GM19023 (cell line): ENCODE results near the gene MEGF8.
"Not testable (repeated sequence)": the region's sequence is repeated elsewhere in the genome, so short reads cannot be mapped to it uniquely, and the experiment has no call there.

Source experiments
- ATAC-seq: cut with Tn5 transposase; IDR thresholded peaks from one replicate; pipeline ENCODE4 v1.9.1; 2021; ENCODE audit warnings: mild to moderate bottlenecking, moderate library complexity; ENCODE audit not compliant: unreplicated experiment

The MEGF8 gene

DNA sequence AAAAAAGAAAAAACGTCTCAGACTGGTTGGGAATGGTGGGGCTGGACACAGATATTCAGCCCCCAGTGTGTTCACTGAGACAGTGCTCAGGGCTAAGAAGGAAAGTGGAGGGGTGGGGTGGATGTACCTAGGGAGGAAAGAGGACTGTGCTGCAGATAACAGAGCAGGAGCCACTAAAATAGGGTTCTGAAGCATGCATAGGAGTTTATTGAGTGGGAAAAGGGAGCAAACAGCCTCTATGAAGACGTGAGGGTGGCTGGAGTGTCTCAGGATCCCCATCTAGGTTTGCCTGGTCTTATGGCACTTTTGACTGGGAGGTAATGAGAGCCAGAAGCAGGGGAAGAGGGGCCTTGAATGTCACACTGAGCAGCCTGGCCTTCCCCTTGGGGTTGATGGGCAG, 3.4 kb downstream of the MEGF8 start:
- ATAC-seq = no peak

DNA sequence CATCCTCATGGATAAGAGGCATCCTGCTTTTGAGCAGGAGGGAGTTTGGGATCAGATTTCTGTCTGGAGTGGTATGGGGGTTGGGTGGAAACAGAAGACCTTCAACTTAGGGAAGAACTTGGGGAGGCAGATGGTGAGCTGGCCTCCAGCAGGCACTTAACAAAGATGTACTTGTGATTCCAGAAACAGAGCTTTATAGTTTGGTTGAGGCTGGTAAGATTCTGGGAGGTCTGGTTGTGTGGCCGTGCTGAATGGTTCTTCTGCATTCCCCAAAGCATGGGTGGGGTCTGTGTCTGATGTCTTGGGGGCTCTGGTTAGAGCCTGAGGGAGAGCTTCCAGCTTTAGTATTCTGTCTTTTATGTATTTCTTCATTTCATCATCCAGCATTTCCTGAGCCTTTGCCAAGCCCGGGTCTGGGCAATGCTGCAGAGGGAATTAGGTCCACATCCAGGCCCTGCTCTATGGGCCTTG, 4.8 kb downstream of the MEGF8 start:
- ATAC-seq = no peak

DNA sequence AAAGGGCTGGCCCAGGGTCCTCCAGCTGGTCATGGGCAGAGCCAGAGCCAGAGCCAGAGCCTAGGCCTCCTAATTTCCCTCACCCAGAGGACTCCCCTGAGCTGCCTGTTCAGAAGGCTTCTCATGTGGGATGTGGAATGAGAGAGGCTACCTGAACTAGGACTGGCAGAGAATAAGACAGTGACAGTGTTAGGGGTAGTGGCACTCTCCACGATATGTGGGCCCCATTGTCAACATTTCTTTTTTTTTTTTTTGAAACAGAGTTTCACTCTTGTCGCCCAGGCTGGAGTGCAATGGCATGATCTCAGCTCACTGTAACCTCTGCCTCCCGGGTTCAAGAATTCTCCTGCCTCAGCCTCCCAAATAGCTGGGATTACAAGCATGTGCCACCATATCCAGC, 5.9 kb downstream of the MEGF8 start:
- not testable (repeated sequence) for ATAC-seq

DNA sequence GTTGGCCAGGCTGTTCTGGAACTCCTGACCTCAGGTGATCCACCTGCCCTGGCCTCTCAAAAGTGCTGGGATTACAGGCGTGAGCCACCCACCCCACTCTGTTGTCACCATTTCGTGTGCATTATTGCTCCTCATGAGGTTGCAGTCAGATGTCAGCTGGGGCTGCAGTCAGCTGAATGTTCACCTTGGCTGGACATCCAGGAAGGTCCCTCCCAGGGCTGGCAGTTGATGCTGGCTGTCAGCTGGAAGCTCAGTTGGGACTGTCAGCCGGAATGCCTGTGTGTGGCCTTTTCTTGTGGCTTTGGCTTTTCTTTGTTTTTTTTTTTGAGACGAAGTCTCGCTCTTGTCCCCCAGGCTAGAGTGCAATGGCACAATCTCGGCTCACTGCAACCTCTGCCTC, 6.6 kb downstream of the MEGF8 start:
- ATAC-seq = no peak

DNA sequence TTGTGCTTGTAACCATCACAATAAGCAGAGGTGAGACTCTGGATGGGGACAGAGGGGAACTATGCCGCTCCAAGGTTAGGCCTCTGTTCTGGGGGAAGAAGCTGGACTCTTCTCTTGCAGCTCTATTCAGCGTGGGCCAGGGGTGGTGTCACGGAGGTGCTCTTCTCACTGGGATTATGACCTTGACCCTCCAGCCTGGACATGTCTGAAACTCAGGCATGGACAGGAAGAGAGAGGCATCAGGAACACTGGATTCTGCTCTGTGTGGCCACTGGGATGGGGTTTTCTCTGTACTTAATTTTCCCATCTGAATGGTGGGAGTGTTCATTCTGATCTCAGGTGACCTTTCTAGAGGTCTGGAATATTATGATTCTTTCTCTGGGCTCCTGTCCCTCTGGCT, 7.6 kb downstream of the MEGF8 start:
- no peak for ATAC-seq

DNA sequence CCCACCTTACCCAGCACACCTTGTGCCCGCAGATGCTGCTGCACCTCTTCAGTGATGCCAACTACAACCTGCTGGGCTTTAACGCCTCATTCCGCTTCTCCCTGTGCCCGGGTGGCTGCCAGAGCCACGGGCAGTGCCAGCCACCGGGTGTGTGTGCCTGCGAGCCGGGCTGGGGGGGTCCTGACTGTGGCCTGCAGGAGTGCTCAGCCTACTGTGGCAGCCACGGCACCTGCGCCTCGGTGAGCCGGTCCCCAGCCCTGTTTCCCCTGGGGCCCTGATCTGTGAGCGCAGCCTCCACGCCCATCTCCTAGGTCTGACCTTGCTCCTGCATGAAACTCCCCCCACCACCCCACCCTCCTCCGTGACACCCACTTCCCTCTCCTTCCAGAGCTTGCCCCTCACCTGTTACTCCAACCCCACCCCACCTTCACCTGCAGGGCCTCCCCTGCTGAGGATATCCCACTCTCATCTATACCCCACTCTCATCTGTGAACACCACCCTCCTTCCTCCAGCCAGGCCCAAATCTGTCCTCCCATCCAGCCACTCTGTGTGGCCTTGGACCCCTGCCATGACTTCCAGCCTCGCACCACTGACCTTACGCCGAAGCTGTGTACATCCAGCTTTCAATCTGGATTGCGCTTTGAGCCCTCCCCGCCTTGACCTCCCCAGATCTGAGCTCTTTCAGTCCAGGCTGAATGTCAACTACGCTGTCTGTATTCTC, 8.7 kb downstream of the MEGF8 start:
- no peak for ATAC-seq

DNA sequence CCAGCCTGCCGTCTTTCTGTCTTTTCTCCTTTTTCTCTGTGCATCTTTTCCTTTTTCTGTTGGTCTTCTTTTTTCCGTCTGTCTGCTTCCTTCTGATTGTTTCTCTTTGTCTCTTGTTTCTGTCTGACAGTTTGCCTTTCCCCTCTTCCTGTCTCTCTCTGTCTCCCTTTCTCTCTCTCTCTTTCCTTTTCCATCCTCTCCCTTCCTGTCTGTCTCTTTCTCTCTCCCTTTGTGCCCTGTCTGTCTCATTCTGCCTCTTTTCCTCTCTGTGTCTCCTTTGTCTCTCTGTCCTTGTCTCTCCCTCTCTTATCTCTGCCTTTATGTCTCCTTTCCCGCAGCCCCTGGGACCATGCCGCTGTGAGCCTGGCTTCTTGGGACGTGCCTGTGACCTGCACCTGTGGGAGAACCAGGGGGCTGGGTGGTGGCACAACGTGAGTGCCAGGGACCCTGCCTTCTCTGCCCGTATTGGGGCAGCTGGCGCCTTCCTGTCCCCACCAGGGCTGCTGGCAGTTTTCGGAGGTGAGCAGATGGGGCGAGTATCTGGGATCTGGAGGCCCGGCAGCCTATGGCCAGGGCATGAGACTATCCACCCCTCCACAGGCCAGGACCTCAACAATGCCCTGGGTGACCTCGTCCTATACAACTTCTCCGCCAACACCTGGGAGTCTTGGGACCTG, 9.4 kb downstream of the MEGF8 start:
- ATAC-seq = no peak

DNA sequence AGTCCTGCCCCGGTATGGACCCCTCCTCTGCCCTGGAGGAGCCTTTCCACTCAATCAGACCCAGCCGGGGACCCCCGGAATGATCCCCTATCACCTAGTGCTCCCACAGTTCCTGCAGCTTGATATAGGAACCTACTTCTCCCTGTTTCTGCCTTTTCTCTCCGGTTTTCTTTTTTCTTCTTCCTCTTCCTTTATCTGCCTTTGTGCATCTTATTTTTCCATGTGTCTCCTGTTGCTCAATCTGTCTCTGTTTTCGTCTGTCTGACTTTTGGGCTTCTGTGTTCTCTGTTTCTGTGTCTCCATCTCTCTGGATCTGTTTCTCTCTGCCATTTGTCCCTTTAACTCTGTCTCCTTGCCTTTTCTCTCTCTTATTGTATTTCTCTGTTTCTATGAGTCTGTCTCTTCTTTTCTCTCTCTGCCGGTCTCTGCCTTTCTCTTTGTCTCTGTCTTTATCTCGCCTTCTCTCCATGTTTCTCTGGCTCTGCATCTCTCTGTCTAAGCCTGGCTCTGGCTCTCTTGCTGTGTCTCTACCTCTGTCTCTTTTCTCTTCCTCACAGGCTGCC, 10.0 kb downstream of the MEGF8 start:
- ATAC-seq = no peak

DNA sequence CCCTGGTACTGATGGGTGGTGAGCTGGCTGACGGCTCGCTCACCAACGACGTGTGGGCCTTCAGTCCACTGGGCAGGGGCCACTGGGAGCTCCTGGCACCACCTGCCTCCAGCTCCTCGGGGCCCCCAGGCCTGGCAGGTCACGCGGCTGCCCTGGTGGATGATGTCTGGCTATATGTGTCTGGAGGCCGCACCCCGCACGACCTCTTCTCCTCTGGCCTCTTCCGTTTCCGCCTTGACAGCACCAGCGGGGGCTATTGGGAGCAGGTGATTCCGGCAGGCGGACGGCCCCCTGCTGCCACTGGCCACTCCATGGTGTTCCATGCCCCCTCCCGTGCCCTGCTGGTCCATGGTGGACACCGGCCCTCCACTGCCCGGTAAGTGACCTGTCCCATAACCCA, 10.5 kb downstream of the MEGF8 start:
- ATAC-seq = no peak

DNA sequence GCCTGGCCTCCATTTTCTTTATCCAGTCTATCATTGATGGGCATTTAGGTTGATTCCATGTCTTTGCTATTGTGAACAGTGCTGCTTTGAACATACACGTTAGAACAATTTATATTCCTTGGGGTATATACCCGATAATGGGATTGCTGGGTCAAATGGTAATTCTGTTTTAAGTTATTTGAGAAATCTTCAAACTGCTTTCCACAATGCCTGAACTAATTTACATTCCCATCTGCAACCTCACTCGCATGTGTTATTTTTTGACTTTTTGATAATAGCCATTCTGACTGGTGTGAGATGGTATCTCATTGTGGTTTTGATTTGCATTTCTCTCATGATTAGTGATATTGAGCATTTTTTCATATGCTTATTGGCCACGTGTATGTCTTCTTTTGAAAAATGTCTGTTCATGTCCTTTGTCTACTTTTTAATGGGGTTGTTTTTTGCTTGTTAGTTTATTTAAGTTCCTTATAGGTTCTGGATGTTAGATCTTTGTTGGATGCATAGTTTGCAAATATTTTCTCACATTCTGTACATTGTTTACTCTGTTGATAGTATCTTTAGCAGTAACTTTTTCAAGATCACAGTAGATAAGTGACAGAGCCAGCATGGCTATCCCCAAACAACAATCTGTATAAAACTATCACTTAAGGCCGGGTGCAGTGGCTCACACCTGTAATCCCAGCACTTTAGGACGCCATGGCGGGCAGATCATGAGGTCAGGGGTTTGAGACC, 13.9 kb downstream of the MEGF8 start:
- ATAC-seq = not testable (repeated sequence)

DNA sequence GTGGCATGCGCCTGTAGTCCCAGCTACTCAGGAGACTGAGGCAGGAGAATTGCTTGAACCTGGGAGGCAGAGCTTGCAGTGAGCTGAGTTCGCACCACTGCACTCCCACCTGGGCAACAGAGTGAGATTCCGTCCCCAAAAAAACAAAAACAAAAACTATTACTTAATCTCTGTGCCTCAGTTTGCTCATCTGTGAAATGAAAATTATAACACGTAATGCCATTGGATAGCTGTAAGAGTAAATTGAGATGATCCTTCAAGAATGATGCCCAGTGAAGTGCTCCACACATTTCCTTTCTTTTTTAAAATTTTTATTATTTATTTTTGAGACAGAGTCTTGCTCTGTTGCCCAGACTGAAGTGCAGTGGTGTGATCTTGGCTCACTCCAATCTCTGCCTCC, 14.5 kb downstream of the MEGF8 start:
- ATAC-seq = not testable (repeated sequence)

DNA sequence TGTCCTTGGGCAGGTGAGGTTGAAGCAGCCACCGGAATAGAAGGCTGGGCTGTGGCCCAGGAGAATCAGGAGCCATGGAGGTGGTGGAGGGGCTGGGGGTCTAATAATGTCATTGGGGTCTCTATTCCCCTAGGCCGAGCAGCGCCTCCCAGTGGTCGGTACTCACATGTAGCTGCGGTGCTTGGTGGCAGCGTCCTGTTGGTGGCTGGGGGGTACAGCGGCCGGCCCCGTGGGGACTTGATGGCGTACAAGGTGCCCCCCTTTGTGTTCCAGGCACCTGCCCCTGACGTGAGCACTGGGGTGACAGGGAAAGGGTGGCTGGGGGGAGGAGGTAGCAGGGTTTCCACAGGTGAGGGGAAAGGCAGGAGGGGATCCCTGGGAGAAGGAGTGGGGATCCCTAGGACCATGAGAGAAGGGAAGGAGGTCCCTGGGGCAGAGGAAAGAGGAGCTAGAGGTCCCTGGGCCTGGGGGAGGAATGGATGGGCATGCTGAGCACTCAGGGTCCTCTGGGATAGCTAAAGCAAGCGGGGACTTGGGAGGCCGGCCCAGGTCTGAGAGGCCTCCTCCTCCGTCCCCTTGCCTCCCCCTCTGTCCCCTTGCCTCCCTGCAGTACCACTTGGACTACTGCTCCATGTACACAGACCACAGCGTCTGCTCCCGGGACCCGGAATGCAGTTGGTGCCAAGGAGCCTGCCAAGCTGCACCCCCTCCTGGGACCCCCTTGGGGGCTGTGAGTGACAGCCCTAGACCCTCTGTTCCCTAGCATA, 18.1 kb downstream of the MEGF8 start:
- no peak for ATAC-seq

DNA sequence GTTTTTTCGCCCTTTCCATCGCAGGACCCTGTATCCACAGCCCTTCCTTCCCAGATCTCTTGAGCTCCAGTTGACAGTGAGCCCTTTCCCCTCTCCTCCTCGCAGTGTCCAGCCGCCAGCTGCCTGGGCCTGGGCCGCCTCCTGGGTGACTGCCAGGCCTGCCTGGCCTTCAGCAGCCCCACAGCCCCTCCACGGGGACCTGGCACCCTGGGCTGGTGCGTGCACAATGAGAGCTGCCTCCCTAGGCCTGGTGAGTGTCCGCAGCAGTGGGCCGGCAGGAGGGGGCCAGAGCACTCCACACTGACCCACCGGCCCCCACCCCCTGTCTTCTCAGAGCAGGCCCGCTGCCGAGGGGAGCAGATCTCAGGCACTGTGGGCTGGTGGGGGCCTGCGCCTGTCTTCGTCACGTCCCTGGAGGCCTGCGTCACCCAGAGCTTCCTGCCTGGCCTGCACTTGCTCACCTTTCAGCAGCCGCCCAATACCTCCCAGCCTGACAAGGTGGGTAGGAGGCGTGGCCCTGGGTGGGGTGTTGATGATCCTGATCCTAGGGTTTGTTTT, 19.0 kb downstream of the MEGF8 start:
- no peak for ATAC-seq

DNA sequence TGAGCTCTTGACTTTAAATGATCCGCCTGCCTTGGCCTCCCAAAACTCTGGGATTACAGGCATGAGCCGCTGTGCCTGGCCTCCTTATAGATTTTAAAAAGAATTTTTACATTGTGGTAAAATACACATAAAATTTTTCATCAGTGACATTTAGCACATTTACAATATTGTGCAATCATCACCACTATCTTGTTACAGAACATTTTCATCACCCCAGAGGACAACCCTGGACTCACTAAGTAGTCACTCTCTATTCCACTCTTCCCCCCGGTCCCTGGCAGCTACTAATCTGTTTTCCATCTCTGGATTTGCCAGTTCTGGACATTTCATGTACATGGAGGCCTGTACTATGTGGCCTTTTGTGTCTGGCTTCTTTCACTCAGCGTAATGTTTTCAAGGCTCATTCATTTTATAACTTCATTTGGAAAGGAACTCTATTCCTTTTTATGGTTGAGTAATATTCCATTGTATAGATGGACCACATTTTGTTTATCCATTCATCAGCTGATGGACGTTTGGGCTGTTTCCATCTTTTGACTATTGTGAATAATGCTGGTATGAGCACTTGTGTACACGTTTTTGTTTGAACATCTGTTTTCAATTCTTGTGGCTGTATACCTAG, 19.9 kb downstream of the MEGF8 start:
- ATAC-seq = no peak

DNA sequence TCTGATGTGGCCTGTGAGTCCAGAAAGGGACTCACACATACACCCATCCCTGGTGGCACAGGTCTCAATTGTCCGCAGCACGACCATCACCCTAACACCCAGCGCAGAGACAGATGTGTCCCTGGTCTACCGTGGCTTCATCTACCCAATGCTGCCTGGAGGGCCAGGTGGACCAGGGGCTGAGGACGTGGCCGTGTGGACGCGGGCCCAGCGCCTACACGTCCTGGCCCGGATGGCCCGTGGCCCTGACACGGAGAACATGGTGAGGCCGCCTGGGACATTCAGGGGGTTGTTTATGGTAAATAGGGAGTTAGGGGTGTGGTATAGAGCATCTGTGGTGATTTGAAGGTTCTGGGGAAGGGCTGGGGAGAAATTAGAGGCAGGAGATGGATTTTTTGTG, 22.8 kb downstream of the MEGF8 start:
- no peak for ATAC-seq

DNA sequence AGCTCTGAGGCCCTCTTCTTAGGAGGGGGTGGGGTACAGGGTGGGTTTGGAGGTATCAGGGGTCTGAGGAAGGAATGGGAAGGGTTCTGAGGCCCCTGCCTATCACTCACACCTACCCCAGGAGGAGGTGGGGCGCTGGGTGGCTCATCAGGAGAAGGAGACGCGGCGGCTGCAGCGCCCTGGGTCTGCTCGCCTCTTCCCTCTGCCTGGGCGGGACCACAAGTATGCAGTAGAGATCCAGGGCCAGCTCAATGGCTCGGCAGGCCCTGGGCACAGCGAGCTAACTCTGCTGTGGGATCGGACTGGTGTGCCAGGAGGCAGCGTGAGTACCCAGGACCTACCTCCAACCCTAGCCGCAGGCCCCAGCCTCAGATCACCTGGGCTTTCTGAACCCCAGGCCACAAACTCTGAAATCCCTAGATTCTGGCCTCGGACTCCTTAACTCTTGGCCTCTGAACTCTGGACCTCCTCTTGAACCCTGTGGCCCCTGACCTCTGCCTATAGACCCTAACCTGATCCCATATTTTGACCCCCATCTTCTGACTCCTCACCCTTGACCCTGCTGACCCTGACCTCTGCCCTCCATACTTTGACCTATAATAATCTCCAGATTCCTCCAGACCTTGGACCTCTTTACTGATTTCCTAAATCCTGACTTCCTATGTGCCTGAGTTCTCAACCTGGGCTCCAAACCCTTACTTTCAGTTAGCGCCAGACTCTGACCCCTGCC, 24.1 kb downstream of the MEGF8 start:
- no peak for ATAC-seq

DNA sequence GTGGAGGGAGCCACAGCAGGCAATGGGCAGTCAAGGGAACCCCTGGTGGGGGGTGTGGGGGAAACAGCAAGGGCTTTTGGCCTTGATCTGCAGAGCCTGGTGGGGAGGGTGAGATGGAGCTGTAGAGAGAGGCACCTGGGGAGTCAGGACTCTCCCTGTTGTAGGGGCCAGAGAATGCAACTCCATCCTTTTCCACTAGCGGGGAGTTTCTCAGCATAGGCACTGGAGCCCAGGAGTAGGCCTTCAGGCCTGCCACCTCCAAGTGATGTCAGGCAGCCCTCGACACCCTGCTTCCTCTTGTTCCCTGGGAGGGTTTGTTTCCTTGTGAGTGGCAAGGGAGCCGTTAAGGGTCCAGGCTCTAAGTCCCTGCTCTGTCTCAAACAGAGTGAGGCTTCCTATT, 25.0 kb downstream of the MEGF8 start:
- no peak for ATAC-seq

DNA sequence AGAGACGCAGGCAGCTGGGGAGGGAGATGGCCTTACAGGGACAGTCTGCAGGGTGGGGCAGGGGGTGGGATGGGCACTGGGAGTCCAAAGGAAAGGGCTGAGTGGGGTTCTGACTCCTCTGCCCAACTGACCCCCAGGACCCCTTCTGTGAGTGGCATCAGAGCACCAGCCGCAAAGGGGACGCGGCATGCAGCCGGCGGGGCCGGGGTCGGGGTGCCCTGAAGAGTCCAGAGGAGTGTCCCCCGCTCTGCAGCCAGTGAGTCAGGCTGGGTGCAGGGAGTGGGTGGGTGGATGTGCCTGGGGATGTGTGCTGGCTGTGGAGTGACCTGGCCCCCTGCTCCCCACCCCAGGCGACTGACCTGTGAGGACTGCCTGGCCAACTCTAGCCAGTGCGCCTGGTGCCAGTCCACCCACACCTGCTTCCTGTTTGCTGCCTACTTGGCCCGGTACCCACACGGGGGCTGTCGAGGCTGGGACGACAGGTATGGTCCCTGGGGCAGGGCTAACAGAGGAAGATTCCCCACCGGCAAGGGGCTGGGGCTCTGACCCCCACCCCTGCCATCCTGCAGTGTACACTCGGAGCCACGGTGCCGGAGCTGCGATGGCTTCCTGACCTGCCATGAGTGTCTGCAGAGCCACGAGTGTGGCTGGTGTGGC, 25.8 kb downstream of the MEGF8 start:
- no peak for ATAC-seq
